Measurements from ENCODE around the gene TBL1X. TPM values are rescaled to one million over a fixed set of nuclear protein-coding genes. Genes with fewer than 3 reads are reported as not detected.

TBL1X gene
- total and polyA plus RNA-seq, 2 donors (not counting 3 experiments of a cell fraction or from before 2014, with no cell fraction given) = 8.7 to 25.3 TPM

DNA sequence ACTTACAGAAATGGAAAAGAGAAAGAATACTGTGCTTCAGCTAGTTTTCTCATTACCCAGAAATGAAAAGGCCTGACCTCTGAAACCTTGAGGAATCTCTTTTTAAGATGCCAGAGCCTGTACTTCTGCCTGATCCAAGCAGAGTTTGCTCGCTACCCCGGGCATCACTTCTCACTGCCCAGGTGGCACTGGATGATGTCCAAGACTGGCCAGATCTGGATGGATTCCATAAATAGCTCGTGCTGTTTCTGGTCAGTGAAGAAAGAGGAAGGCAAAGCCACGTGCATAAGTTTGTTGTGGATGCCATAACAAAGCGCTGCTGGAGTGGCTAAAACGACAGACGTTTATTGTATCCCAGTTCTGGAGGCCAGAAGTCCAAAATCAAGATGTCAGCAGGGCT is 133.5 kb downstream of the TBL1X start:
- H3K4me1 ChIP-seq (ENCODE audit: control insufficient read depth, extremely low read depth, insufficient read depth, low read length) = no peaks in the 10 kb centered on the region
- no peak for TF ChIP-seq CTCF (IDR thresholded peaks at IDR 0.05; ENCODE audit: extremely low read depth in 1 of 2, insufficient read depth in 1 of 2, low read depth in 1 of 2, low read length in 2 of 2)
- TF ChIP-seq FOS (IDR thresholded peaks at IDR 0.05; ENCODE audit: borderline replicate concordance, insufficient read depth, low read length) = no peak
- TF ChIP-seq MYC (IDR thresholded peaks at IDR 0.05; ENCODE audit: low read depth, low read length) = no peak
- no peak for TF ChIP-seq GATA2 (IDR thresholded peaks at IDR 0.05; ENCODE audit: insufficient read depth, insufficient read length, low read depth, low read length)
- TF ChIP-seq POLR2AphosphoS5 (IDR thresholded peaks at IDR 0.05; ENCODE audit: insufficient read depth, low read depth, low read length) = no peak
- TF ChIP-seq JUN (IDR thresholded peaks at IDR 0.05; ENCODE audit: borderline replicate concordance, insufficient read depth, insufficient read length, low read depth) = no peak
- no peak for TF ChIP-seq POLR2A (IDR thresholded peaks at IDR 0.05; ENCODE audit: low read depth, low read length)
- TF ChIP-seq MAX (IDR thresholded peaks at IDR 0.05; ENCODE audit: insufficient read depth, insufficient read length) = no peak
- no peak for TF ChIP-seq EZH2 (IDR thresholded peaks at IDR 0.05; ENCODE audit: borderline replicate concordance, low read depth, low read length, severe bottlenecking)
- dilution Hi-C loops (cut with MboI; ENCODE audit: extremely low pct_ligation_motif_present, low sequenced_read_pairs) (no loop called here), intact Hi-C loops (cut with micrococcal nuclease) (no loop called here)
- POLR2A ChIA-PET = no interaction called here
- H3K27me3 ChIP-seq (ENCODE audit: control insufficient read depth in 2 of 2, insufficient read depth in 2 of 2, low read length in 2 of 2) = no peaks in the 10 kb centered on the region
- FAIRE-seq (no peak), DNase-seq (ENCODE audit: low read depth, low spot score) (peak; percentile 2)
- H3K4me3 ChIP-seq (replicated peaks in 1 of 3; ENCODE audit: insufficient read depth in 1 of 3, low read depth in 1 of 3, low read length in 3 of 3) = no peak overlapping the region
- H3K27ac ChIP-seq (ENCODE audit: insufficient read depth, low read depth, low read length) = no peak overlapping the region
- no peaks in the 10 kb centered on the region for H3K36me3 ChIP-seq (ENCODE audit: control insufficient read depth in 2 of 2, extremely low read depth in 1 of 2, insufficient read depth in 2 of 2, low read length in 2 of 2)
- no peaks in the 10 kb centered on the region for H3K9me3 ChIP-seq (replicated peaks; ENCODE audit: control insufficient read depth, insufficient read depth, low read length)
- H3K9me1 ChIP-seq (replicated peaks; ENCODE audit: control insufficient read depth, extremely low read depth, insufficient read depth, low read length) = no peaks in the 10 kb centered on the region
- no peaks in the 10 kb centered on the region for H4K20me1 ChIP-seq (replicated peaks; ENCODE audit: control insufficient read depth, extremely low read depth, insufficient read depth, low read length)
- H3K9ac ChIP-seq (replicated peaks; ENCODE audit: extremely low read depth, insufficient read depth, low read length) = no peak overlapping the region
- no peaks in the 10 kb centered on the region for H3K79me2 ChIP-seq (ENCODE audit: control insufficient read depth, insufficient read depth, low read length)
- no peak overlapping the region for H2AFZ ChIP-seq (ENCODE audit: low read depth, low read length)
- no peak overlapping the region for H3K4me2 ChIP-seq (ENCODE audit: insufficient read depth, low read length)
- no TSS peak for BruUV-seq (replicated peaks)
- CTCF ChIA-PET = interaction anchor here (0.8 kb wide), 1 partner anchor 19 kb away, joined by 3 read pairs; no protein-coding TSS in a partner anchor

All from endothelial cell of umbilical vein (primary cell).